ENCODE measurements around the gene HOPX.
"Not testable (repeated sequence)": the region's sequence is repeated elsewhere in the genome, so short reads cannot be mapped to it uniquely, and the experiment has no call there.

HOPX gene

DNA sequence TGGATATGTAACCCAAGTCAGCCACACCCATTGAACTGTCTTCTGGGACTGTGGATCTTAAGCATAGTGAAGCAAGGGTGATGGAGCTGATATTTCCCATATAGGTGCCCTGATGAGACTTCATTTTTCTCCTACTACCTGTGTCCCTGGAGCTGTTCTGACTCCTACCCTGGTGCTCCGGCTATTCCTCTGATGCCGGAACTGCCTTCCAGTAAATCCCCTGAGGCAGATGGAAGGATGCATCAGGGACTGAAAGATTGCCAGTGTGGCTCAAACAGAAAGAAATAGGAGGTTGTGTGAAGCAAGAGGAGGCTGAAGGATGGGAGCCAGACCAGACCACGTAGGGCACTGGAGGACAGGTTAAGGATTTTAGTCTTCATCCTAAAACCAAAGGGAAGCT, 74.7 kb downstream of the HOPX start:
- Mint-ChIP-seq H3K27me3 (peaks cover 14% of the 10 kb centered on the region), H3K36me3 (no peaks in the 10 kb centered on the region), H3K27ac (no peak overlapping the region), H3K4me1 (no peaks in the 10 kb centered on the region), H3K9me3 (no peaks in the 10 kb centered on the region), H3K4me3 (no peak overlapping the region)
- ATAC-seq, result no peak

DNA sequence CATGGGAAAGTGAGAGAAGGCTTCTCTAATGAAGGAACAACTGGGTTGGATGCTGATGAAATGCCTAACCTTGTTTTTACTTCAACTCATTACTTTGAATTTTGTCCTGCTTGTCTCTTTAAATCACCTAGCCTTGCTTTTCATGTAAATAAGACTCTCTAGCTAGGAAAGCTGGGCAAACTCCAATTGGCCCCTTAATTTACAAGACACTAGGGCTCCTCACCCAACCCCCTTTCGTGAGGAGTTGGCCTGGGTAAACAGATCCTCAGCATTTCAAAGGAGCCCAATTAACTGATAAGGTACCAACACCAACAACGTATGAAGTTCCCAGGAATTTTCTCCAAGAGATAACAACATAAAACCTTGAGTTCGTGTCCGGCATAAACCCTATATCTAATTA, 75.6 kb downstream of the HOPX start:
- H3K36me3 Mint-ChIP-seq, ATAC-seq, H3K4me1 Mint-ChIP-seq, H3K4me3 Mint-ChIP-seq, H3K9me3 Mint-ChIP-seq, H3K27ac Mint-ChIP-seq: not testable (repeated sequence)
- H3K27me3 Mint-ChIP-seq, result peaks cover 14% of the 10 kb centered on the region

DNA sequence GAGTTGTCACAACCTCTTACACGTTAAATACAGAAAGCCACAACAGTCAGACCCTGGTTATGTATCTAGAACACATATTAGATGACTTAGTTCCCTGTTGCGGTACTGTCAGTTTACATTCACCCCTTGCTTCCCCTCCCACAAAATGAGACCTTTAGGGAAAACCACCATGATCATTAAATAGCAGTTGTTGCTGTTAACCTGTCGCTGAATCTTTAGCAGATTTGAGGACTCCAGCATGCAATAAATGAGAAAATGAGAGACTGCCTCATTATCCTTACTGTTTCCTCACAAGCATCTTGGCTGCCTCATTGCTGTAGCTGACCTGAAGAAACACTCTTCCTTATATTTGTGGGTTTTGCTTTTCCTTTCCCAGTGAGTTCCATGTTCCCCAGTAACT, 77.8 kb downstream of the HOPX start:
- H3K4me3 Mint-ChIP-seq, result no peak overlapping the region
- no peaks in the 10 kb centered on the region for H3K4me1 Mint-ChIP-seq
- no peak overlapping the region for H3K27ac Mint-ChIP-seq
- no peak for ATAC-seq
- H3K27me3 Mint-ChIP-seq, result peaks cover 22% of the 10 kb centered on the region
- H3K9me3 Mint-ChIP-seq, result peaks cover 7% of the 10 kb centered on the region
- H3K36me3 Mint-ChIP-seq, result no peaks in the 10 kb centered on the region
